OCI-LY1 (cell line): ENCODE measurements around the gene CPAMD8.

Experiments used
- EZH2 ChIP-seq: fragments of 200-600 bp; sonication (generic), shearing (Covaris generic); IDR thresholded peaks from 2 replicates; pipeline ENCODE4 v1.8.0; 2017; ENCODE audit warnings: borderline replicate concordance, mixed run types, mild to moderate bottlenecking, antibody characterized with exemption, low read length, moderate library complexity, mixed read lengths
- TF ChIP-seq, protein P1 (sequence below): fragments of 200-600 bp; sonication (generic), shearing (Covaris generic); IDR thresholded peaks from 2 replicates; pipeline ENCODE4 v1.5.1; 2017; ENCODE audit warnings: mild to moderate bottlenecking, antibody characterized with exemption, low read length, moderate library complexity, mixed read lengths

DNA sequence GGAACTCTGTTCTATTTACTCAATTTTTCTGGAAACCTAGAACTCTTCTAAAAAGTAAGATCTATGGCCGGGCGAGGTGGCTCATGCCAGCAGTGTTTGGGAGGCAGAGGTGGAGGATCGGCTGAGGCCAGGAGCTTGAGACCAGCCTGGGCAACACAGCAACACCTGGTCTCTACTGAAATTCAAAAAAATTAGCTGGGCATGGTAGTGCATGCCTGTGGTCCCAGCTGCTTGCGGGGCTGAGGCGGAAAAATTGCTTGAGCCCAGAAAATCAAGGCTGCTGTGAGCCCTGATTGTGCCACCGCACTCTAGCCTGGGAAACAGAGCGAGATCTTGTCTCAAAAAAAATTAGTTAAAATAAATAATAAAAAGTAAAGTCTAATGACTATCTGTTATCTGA is 109.2 kb downstream of the CPAMD8 start:
- TF ChIP-seq, protein P1, sequence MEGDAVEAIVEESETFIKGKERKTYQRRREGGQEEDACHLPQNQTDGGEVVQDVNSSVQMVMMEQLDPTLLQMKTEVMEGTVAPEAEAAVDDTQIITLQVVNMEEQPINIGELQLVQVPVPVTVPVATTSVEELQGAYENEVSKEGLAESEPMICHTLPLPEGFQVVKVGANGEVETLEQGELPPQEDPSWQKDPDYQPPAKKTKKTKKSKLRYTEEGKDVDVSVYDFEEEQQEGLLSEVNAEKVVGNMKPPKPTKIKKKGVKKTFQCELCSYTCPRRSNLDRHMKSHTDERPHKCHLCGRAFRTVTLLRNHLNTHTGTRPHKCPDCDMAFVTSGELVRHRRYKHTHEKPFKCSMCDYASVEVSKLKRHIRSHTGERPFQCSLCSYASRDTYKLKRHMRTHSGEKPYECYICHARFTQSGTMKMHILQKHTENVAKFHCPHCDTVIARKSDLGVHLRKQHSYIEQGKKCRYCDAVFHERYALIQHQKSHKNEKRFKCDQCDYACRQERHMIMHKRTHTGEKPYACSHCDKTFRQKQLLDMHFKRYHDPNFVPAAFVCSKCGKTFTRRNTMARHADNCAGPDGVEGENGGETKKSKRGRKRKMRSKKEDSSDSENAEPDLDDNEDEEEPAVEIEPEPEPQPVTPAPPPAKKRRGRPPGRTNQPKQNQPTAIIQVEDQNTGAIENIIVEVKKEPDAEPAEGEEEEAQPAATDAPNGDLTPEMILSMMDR: no peak
- no peak for TF ChIP-seq EZH2
